IMR-90 (cell line): ENCODE measurements around the gene SMYD1. TPM values are rescaled to one million over a fixed set of nuclear protein-coding genes. Genes with fewer than 3 reads are reported as not detected.

Experiments
- ATAC-seq: fragments of 200-7000 bp; cut with Tn5 transposase; 2 replicates; pipeline ENCODE4 v1.9.1; 2020; ENCODE audit warnings: low read depth, mild to moderate bottlenecking, moderate library complexity
- BruUV-seq: library from RNA; stranded (reverse); fragments of 400-500 nt; replicated peaks from 2 replicates; lab custom pipeline; 2021; lab: Mats Ljungman, UMichigan
- CTCF ChIA-PET: fragments of 300-600 bp; formaldehyde crosslinking; extraction: SDS; loops from one replicate; lab custom pipeline; 2021; ENCODE audit warnings: antibody characterized with exemption; lab: Yijun Ruan, JAX
- POLR2A ChIA-PET: fragments of 300-600 bp; sonication (Branson Sonifier 250); formaldehyde crosslinking; loops from one replicate; lab custom pipeline; 2022; ENCODE audit warnings: antibody characterized with exemption; ENCODE audit not compliant: unreplicated experiment; lab: Charles Lee
- DNase-seq: peaks from one replicate; pipeline ENCODE4 v3.0.0; 2013
- H2AFZ ChIP-seq: replicated peaks from 2 replicates; pipeline ENCODE3; 2013; ENCODE audit warnings: low read length, mild to moderate bottlenecking; ENCODE audit not compliant: poor library complexity
- H2AK5ac ChIP-seq: 2 replicates; pipeline ENCODE4 v1.6.1; 2013; ENCODE audit warnings: low read depth, low read length, inconsistent platforms
- H2AK9ac ChIP-seq: replicated peaks from 2 replicates; pipeline ENCODE3; 2013; ENCODE audit warnings: mild to moderate bottlenecking, low read depth, low read length, moderate library complexity; ENCODE audit not compliant: poor library complexity
- H2BK120ac ChIP-seq: 2 replicates; pipeline ENCODE4 v1.6.1; 2013; ENCODE audit warnings: low read depth, low read length, inconsistent platforms
- H2BK15ac ChIP-seq: 3 replicates; pipeline ENCODE4 v1.6.1; 2013; ENCODE audit warnings: low read depth, low read length, inconsistent platforms
- H2BK20ac ChIP-seq: 2 replicates; pipeline ENCODE4 v1.6.1; 2013; ENCODE audit warnings: low read depth, mild to moderate bottlenecking, inconsistent platforms, low read length, moderate library complexity
- H2BK5ac ChIP-seq: 2 replicates; pipeline ENCODE4 v1.6.1; 2013; ENCODE audit warnings: mild to moderate bottlenecking, low read depth, low read length, inconsistent platforms; ENCODE audit not compliant: poor library complexity, severe bottlenecking
- H3K14ac ChIP-seq: replicated peaks from 2 replicates; pipeline ENCODE4 v1.6.1; 2013; ENCODE audit warnings: low read depth, low read length, inconsistent platforms
- H3K18ac ChIP-seq: 2 replicates; pipeline ENCODE4 v1.6.1; 2013; ENCODE audit warnings: low read depth, low read length, control low read depth
- H3K23ac ChIP-seq: 2 replicates; pipeline ENCODE4 v1.6.1; 2013; ENCODE audit warnings: low read depth, low read length, inconsistent platforms
- H3K27ac ChIP-seq: 2 replicates; pipeline ENCODE4 v1.5.1; 2013; ENCODE audit warnings: mild to moderate bottlenecking, control low read depth, low read length; ENCODE audit not compliant: insufficient read depth
- H3K27me3 ChIP-seq: 2 replicates; pipeline ENCODE4 v1.6.1; 2013; ENCODE audit warnings: low read length; ENCODE audit not compliant: control insufficient read depth, insufficient read depth
- H3K36me3 ChIP-seq: 2 replicates; pipeline ENCODE4 v1.6.1; 2013; ENCODE audit warnings: low read length, mixed read lengths; ENCODE audit not compliant: control insufficient read depth, insufficient read depth
- H3K4ac ChIP-seq: 2 replicates; pipeline ENCODE4 v1.6.1; 2013; ENCODE audit warnings: low read depth, low read length, inconsistent platforms
- H3K4me1 ChIP-seq: 2 replicates; pipeline ENCODE4 v1.6.1; 2013; ENCODE audit warnings: low read length, mixed read lengths; ENCODE audit not compliant: control insufficient read depth, insufficient read depth
- H3K4me2 ChIP-seq: 2 replicates; pipeline ENCODE4 v1.6.1; 2013; ENCODE audit warnings: low read depth, mild to moderate bottlenecking, control low read depth, low read length, moderate library complexity
- H3K4me3 ChIP-seq: 2 replicates; pipeline ENCODE4 v1.5.1; 2013; ENCODE audit warnings: low read depth, mild to moderate bottlenecking, control low read depth, low read length, moderate library complexity; ENCODE audit not compliant: insufficient read depth
- H3K56ac ChIP-seq: 2 replicates; pipeline ENCODE4 v1.6.1; 2013; ENCODE audit warnings: low read length, inconsistent platforms; ENCODE audit not compliant: insufficient read depth; ENCODE audit errors: extremely low read depth
- H3K79me1 ChIP-seq, 2 experiments: 2 replicates each; pipeline ENCODE4 v1.6.1; 2013; ENCODE audit warnings: low read length in 2 of 2, inconsistent platforms in 1 of 2, low read depth in 1 of 2
- H3K9ac ChIP-seq: 2 replicates; pipeline ENCODE4 v1.6.1; 2013; ENCODE audit warnings: low read depth, low read length, control low read depth
- H3K9me1 ChIP-seq: 2 replicates; pipeline ENCODE4 v1.6.1; 2013; ENCODE audit warnings: low read length, inconsistent platforms; ENCODE audit not compliant: insufficient read depth
- H3K9me3 ChIP-seq: 2 replicates; pipeline ENCODE4 v1.6.1; 2013; ENCODE audit warnings: low read length; ENCODE audit not compliant: control insufficient read depth, insufficient read depth
- H4K20me1 ChIP-seq: 2 replicates; pipeline ENCODE4 v1.6.1; 2013; ENCODE audit warnings: low read length, inconsistent platforms; ENCODE audit not compliant: insufficient read depth
- H4K5ac ChIP-seq: 2 replicates; pipeline ENCODE4 v1.6.1; 2013; ENCODE audit warnings: mild to moderate bottlenecking, low read depth, low read length, control low read depth
- H4K8ac ChIP-seq, 2 experiments: 2 replicates each; pipeline ENCODE4 v1.6.1; 2013; ENCODE audit warnings: low read depth in 2 of 2, low read length in 2 of 2, control low read depth in 1 of 2, inconsistent platforms in 1 of 2
- H4K91ac ChIP-seq: 2 replicates; pipeline ENCODE4 v1.6.1; 2013; ENCODE audit warnings: low read depth, low read length, inconsistent platforms; ENCODE audit not compliant: insufficient read depth
- BHLHE40 ChIP-seq: fragments of 150-350 bp; IDR thresholded peaks from 2 replicates; pipeline ENCODE4 v1.6.1; 2016; ENCODE audit warnings: mild to moderate bottlenecking, low read depth, low read length
- CHD1 ChIP-seq: IDR thresholded peaks from 2 replicates; pipeline ENCODE4 v1.6.1; 2012; ENCODE audit warnings: low read depth, low read length, improper control_type of control experiment
- FOS ChIP-seq: fragments of 150-350 bp; IDR thresholded peaks from 2 replicates; pipeline ENCODE4 v1.6.1; 2016; ENCODE audit warnings: low read depth, low read length
- MAZ ChIP-seq: IDR thresholded peaks from 2 replicates; pipeline ENCODE4 v1.6.1; 2012; ENCODE audit warnings: low read depth, mild to moderate bottlenecking, low read length, improper control_type of control experiment, moderate library complexity, borderline replicate concordance
- SMC3 ChIP-seq: fragments of 150-350 bp; IDR thresholded peaks from 2 replicates; pipeline ENCODE4 v1.6.1; 2016; ENCODE audit warnings: low read depth, mild to moderate bottlenecking, antibody characterized with exemption, low read length, moderate library complexity
- WGBS, 2 experiments: methylation state at CpG; one replicate each; pipeline versions ENCODE4 v1.1.5 to v1.1.7; 2013; ENCODE audit warnings: missing lambda C conversion rate in 2 of 2; ENCODE audit not compliant: insufficient read length in 1 of 2; ENCODE audit errors: extremely low coverage in 2 of 2; 5-methylcytosine and 5-hydroxymethylcytosine counted together
- dilution Hi-C: fragments of 300-500 bp; cut with HindIII; formaldehyde crosslinking; loops from one replicate; pipeline ENCODE4 v1.14.3; 2018; ENCODE audit warnings: low sequenced_read_pairs; ENCODE audit not compliant: unreplicated experiment
- in situ Hi-C: fragments of 300-500 bp; cut with MboI; formaldehyde crosslinking; loops from 3 replicates; pipeline ENCODE4 v1.14.3; 2019; ENCODE audit warnings: low sequenced_read_pairs, inconsistent platforms, mixed read lengths
- intact Hi-C: fragments of 100-400 bp; cut with micrococcal nuclease; formaldehyde crosslinking; loops from 2 replicates; pipeline ENCODE4 v1.10.0; 2022
- polyA plus RNA-seq, 3 experiments: library from polyadenylated mRNA; depleted of rRNA; stranded (reverse); fragments of >200 nt; gene quantifications; 2 replicates each; pipeline ENCODE4 v1.2.3, GENCODE V29; 2012; ENCODE audit warnings: low replicate concordance in 1 of 3
- total RNA-seq: library from RNA; depleted of rRNA; stranded (reverse); fragments of >200 nt; gene quantifications from 2 replicates; pipeline ENCODE4 v1.2.3, GENCODE V29; 2012

The SMYD1 gene
- total and polyA plus RNA-seq, 2 of the 4 experiments (the other 2 are of a cell fraction), result not detected

DNA sequence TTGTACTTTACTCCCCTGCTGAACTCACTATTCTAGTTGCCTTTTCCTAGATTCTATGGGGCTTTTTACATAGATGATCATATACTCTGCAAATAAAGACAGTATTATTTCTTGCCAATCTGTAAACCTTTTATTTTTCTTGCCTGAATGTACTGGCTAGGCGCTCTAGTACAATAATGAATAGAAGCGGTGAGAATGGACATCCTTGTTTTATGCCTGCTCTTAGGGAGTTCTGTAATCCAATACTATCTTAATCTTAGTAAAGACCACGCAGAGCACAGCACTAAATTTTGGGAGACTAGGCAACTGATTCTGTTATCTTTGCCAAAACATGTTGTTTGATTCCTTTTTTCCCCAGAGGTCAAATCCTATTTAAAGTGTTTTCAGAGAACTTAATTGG lies 19.1 kb upstream of the SMYD1 start:
- H3K4me2 ChIP-seq, result no peak overlapping the region
- POLR2A ChIA-PET, result interaction anchor here (0.6 kb wide), 1 partner anchor 598 kb away, joined by 3 read pairs; no protein-coding TSS in a partner anchor

More for the DNA sequence above, 19.1 kb upstream of the SMYD1 start:
- ATAC-seq, result no peak
- Histone ChIP-seq H4K91ac (no peak overlapping the region), H4K20me1 (peaks cover 17% of the 10 kb centered on the region; the same call in 1 of the 2 replicates), H2BK20ac (no peak overlapping the region), H3K27ac (no peak overlapping the region), H2BK5ac (no peak overlapping the region), H3K18ac (no peak overlapping the region), H3K36me3 (peaks cover 13% of the 10 kb centered on the region), H3K27me3 (no peaks in the 10 kb centered on the region), H3K56ac (no peak overlapping the region), H3K79me1 (peaks cover 26 to 55% of the 10 kb centered on the region in 2 experiments), H3K23ac (no peak overlapping the region), H3K4me3 (no peak overlapping the region), H2BK120ac (no peak overlapping the region), H3K4ac (no peak overlapping the region), H3K14ac (no peak overlapping the region), H3K9ac (no peak overlapping the region), H3K4me1 (no peaks in the 10 kb centered on the region), H3K9me3 (no peaks in the 10 kb centered on the region), H2AFZ (no peak overlapping the region), H2AK5ac (no peak overlapping the region), H3K9me1 (no peaks in the 10 kb centered on the region), H2BK15ac (no peak overlapping the region), H4K8ac (no peak overlapping the region), H4K5ac (no peak overlapping the region), H2AK9ac (no peak overlapping the region)
- BruUV-seq, result no TSS peak
- WGBS, 2 experiments, result no CpG with 5 or more reads among the region's 3 CpGs
- in situ Hi-C loops (no loop called here), intact Hi-C loops (no loop called here), dilution Hi-C loops (no loop called here)
- DNase-seq, result no peak
- CTCF ChIA-PET, result interaction anchor here (1.2 kb wide), 1 partner anchor 12 kb away, joined by 3 read pairs; no protein-coding TSS in a partner anchor
- no peak for TF ChIP-seq FOS
- no peak for TF ChIP-seq SMC3
- TF ChIP-seq CHD1, result no peak
- no peak for TF ChIP-seq MAZ
- no peak for TF ChIP-seq BHLHE40
